ENCODE results near the gene ADPRS.
A peak's percentile ranks its signal among the peaks of the same experiment; 100 is the strongest.

ADPRS gene

DNA sequence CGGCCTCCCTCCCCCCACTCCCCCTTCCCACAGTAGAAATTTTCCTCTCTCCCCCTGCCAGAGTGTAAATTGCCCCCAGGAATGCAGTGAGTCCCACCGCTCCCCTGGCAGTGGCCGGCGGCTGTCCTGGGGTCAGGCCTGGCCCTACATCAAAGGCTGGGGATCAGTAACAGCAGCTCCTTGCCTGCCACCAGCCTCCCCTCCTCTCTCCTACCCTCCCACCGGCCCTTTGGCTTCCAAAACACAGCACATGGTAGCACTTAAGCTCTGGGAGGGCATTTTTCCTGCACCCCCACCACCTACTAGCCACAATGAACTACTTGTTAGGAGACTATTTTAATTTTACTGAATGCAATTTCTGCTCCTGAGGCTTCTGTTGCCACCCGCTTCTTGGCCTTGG is 45.3 kb downstream of the ADPRS start:
- DNase-seq, result no peak

DNA sequence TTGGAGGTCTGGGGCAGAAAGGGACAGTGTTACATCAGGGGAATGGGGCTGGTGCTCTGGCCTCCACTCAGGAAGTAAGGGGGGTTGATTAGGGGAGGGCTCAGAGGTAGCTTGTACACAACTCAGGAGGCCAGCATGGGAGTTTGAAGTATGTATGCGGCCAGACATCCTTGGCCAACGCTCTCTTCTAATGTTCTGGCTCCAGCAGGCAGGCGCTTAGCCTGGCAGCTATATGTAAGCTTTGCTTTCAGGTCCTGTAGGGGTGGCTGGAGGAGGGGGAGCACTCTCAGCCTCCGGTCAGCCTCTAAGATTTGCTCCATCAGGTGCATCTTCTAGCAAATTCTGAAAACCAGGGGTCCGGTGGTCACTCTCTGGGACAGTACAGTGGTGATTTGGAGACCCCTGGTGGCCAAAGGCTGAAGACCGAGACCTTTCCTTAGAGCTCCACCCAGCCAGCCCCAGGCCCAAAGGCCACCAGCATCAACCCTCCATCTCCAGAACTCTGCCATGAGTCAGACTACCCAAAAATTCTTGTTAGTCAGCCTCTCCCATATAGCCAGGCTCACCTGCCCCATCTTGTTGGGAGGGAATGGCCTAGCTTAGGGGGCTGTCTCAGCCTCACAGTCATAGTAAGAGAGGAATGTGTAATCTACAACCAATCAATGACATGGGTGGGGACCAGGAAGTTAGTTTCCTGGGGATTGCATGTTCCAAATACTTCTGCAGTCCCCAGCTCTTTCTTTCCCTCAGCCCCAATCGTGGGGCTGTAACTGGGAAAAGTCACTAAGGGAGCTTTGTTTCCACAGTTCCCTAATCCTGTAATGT is 46.0 kb downstream of the ADPRS start:
- peak; percentile 74 for DNase-seq

DNA sequence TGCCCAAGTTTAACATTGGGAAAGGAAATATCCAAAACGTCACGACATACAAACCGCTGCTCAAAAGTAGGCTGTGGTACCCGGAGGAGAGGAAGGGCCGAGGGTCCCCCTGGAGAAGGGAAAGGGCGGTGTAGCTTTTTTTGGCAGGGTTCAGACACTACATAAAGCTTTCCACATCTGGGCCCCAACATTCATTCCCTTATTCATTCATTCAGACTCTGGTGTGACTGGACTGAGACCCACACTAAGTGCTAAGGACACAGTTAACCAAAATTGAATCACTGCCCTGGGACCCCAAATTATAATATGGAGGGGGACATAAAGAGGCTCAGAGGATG is 46.6 kb downstream of the ADPRS start:
- DNase-seq, result no peak

DNA sequence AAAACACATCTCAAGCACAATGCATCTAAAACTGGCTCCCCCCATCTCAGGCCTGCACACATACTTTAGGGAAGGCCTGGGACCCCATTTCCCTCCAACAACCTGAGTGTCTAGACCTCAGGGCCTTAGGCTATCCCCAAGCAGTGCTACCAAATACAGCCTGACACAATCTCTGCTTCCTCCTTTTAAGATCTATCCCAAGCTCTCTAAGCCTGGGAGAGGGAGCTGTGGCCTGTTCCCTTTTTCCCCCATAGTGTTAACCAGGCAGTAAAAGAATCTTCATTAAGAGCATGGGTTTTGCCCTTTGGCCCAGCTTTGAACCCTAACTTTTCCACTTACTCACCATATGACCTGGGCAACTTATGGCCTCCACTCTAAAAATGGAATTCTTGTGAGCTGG is 47.1 kb downstream of the ADPRS start:
- no peak for DNase-seq

DNA sequence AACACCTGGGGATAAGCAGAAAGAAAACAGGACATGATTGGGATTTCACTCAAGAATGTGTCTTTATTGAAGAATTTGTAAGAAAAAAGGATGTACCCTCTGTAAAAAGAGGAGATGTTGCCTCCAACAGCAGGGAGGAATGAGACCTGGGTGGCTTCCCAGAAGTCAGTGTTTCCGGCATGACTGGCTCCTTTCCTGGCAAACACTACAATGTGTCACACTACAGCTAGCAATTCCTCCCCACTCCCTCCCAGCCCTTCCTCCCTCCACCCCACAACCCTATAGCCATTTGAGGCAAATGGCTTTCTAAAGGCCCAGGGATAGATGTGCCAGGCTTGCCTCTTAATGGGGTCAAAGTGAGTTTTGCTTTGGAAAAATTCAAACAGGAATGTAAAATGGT is 47.8 kb downstream of the ADPRS start:
- no peak for DNase-seq

DNA sequence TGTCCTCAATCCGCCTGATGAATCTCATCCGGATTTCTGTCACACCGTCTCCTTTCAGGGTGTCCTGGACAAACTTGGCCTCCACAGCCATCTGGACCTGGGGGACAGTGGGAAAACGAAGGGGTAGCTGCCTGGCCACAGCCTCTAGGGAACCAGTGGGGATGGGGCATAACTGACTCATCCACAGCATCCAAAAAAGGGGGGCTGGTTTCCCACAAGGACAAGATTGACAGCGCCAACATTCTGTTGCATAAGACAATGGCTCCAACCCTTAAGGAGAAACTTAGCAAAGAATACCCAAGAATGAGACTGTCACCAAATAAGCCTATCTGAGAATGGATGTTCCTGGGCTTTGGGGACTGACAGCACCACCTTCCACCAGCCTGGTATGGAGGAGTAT is 48.5 kb downstream of the ADPRS start:
- DNase-seq, result no peak

DNA sequence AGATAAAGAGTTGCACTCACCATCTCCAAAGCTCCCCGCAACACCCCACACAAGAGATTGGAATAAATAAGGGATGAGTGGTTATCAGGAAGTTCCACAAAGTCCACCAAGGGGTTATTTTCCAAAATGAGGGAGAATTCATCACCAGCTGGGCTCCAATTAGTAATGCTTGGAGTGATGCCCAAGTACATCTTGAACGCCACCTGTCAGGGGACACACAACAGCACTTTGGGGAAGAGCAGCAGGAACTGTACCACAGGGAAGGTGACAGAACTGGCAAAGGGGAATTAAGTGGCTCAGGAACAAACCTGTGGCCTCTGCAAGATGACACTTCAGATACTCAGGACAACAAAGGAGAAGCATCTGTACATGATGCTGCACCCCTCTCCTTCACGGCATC is 49.1 kb downstream of the ADPRS start:
- no peak for DNase-seq

DNA sequence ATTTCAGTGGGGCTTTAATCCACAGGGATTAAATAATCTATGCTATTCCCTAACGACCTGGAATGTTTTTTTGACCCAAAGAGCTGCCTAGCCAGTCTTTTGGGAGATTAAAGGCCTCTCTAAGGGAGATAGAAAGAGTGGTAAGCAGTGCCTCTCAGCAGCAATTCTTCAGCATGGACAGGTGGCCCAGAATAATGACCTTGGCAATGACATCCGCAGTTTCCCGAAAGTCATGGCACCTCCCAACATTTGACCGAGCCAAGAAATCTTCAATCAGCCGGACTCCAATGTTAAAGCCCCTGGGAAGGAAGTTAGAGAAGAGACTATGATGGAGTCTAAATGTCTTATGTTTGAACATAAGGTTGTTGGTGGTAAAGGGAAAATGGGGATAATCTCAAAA is 50.8 kb downstream of the ADPRS start:
- no peak for DNase-seq

DNA sequence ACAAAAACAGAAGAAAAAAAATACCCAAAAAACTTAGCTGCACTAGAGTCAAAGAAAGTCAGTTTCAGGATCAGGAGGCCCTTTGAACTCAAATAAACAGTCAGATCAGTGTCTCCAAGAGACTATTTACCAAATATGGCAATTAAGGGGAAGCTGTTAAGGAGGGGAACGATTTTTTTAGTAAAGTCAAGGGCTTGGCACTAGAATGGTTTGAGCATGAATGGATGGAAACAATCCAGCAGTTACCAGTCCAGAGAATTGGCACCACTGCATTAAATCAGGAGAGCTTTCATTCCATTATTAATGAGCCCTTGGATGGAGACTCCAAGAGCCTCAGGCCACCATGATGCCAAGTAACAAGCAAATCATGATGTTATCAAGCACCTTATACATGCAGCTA is 53.4 kb downstream of the ADPRS start:
- peak; percentile 39 for DNase-seq

DNA sequence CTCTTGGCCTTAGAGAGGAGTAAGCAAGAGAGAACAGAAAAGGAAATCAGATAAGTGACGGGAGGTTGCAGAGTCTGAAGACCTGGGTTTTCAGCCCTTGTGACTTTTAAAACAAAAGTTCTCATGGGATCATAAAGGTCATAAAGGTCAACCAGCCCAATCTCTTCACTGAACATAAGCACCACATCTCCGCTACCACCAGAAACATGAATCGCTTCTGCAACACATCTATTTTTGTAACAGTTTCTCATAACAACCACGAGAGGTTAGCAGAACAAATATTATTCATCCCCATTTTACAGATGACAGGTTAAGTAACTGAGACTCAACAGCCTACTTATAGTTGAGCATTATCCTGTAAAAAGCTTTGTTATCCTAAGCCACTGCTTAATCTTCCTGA is 54.7 kb downstream of the ADPRS start:
- DNase-seq, result no peak
